Stimulated activated CD4-positive, alpha-beta T cell treated with anti-CD3 and anti-CD28 coated beads, Interleukin-2, amount 100 ng/mL, for 48 hours (primary cell): ENCODE data around the gene C1orf146.
"Not testable (repeated sequence)": the region's sequence is repeated elsewhere in the genome, so short reads cannot be mapped to it uniquely, and the experiment has no call there.

Source experiments
- DNase-seq, 2 donors: peaks; one replicate each; pipeline ENCODE4 v3.0.0-alpha.2; 2020

C1orf146 gene, protein sequence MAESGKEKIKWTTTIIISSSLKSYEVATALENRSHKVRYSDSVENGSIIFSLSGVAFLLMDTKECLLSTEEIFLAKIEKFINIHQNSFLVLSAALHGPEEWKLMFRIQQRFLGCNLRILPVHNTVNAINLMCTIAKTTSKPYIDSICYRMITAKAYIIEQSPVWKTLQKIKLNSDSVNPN

DNA sequence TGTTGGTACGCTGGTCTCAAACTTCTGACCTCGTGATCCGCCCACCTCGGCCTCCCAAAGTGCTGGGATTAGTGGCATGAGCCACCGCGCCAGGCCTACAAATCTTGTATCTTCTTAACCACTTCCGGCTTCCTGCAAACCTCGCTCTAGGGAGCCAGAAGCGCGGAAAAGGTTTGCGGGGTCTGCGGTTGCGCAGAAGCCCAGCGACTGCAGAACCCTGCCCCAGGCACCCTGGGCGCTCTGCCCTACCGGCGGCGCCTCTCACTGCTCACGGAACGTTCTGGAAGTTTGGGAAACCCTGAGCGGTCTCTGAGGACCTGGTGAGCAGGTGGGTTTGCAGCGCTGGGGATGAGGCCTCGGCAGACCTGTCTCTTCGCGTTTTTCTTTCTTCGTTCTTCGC, at the start of gene C1orf146:
Gene C1orf146 (plus strand): TSS at position 195 of the 400 bp plus-strand sequence. CDS start 13,506 bp downstream, outside the sequence.
- DNase-seq, result no peak

DNA sequence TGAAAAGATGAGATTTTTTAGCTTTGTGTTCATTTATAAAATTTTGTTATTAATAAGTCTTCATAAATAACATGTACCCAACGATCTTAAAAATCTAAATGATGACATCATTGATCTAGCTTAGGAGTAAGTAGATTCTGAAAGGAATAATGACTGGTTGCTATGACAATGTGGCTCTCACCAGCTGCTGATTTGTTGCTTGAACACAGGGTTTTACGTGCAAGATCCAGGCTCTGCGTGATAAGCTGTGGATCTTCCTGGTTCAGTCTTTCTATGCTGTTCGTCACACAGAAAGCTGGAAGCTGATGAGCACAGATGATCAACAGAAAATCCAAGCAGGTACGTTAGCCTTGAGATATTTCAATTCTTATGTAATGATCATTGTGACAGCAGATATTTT, 49.1 kb upstream of the C1orf146 start:
- DNase-seq, result no peak

DNA sequence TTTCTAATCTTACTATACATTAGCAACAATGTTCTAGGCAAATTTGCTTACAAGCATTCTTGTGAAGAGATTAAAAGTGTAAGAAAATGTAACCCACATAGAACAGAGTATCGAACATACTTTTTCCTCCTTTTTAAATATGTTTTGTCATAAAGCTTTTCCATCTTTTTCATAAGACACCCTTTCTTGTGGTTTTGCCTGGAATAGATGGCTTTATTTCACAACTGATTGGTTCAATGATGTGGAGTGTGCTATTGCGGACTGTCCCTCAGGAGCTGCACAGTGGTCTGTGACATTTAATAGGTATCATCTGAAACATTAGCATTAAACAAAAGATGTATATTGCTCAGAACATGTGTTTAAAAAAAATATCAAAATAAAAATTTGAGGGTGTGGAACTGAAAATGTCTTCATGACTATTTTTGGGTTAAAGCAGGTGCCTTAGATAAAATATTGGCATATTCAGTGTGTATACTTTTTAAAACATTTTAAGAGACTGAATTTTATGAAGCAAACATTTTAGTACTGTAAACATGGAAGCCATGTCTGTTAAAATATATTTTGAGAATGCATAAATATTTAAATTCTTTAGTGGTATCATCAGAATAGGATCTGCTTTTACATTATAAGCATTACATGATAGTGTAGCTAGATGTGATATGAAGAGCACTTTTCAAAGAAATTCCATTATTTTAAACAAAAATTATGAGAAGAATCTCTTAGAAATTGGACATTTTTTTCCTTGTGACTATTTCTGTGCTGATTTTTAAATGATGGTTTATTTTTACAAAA, 48.3 kb upstream of the C1orf146 start:
- no peak for DNase-seq

DNA sequence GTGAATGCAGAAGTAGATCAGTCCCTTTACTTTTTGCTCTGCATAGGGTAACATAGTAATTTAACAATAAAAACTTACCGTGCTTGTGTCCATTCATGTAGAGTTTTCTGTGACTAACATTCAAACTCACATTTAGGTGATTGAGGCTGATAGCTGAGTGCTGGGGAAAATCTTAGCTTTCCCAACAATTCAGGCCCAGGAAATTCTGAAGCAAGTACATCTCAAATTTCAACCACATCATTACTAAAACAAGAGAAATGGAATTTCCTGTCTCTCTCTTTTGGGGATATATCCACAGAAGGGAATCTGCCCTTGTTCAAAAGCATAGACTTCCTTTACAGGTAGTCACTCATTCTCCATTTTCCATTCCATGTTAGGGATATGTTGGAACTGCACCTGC, 33.1 kb upstream of the C1orf146 start:
- DNase-seq, result no peak

DNA sequence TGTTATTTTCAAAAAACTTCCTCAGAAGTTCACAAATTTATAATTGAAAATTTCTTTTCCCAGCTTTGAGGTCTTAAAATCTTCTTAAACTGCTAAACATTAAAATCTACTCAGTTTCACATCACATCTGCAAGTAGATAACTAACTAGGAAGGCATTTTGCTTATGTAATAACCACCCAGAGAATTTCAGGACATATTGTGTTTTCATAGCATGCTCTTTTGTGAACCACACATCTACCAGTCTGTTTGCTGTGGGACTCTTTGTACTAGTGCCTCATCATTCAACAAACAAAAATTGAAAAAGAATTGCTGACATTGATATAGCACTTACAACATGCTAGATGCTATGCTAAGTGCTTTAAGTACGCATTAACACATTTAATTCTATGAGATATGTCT, 31.6 kb upstream of the C1orf146 start:
- DNase-seq, result no peak

DNA sequence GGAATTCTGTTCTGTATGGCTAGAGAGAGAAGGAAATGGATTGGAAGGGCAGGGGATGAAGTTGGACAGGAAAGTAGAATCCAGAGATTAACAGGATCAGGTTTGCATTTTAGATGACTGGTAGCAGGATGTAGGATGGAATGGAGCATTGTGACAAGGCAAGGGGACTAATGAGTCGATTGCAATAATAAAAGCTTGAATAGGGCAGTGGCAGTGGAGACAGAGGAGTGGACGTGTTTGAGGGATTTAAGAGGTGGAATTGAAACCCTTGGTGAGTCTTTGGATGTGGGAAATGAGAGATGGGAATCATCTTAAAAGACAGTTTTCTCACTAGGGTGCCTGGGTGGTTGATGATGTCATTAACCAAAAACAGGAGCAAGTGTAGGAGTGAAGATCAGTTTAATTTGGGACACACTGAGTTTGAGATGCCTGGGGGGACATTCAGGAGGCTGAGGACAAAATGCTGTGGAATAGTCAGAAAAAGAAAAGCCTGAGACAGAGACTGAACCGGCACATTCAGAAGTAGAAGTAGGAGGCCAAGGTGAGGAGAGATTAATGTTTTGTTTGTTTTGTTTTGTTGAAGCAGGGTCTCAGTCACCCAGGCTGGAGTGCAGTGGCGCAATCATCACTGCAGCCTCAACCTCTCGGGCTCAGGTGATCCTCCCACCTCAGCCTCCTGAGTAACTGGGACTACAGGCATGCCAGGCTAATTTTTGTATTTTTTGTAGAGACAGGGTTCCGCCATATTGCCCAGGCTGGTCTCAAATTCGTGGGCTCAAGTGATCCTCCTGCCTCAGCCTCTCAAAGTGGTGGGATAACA, 29.1 kb upstream of the C1orf146 start:
- DNase-seq, result no peak

DNA sequence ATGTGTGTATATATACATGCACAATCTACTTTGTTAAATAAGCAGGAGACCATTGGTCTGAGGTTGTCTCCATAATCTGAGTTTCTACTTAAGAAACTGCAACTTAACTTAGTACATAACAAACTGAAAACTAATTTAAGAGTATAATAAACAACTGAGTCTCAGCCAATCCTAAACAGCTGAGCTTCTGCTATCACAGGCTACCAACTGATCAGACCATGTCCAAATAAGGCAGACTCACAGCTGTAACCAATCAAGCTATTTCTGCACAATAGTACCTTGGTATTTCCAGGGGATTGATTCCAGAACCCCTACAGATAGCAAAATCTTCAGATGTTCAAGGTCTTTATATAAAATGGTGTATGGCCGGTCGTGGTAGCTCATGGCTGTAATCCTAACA, 26.0 kb upstream of the C1orf146 start:
- no peak for DNase-seq

DNA sequence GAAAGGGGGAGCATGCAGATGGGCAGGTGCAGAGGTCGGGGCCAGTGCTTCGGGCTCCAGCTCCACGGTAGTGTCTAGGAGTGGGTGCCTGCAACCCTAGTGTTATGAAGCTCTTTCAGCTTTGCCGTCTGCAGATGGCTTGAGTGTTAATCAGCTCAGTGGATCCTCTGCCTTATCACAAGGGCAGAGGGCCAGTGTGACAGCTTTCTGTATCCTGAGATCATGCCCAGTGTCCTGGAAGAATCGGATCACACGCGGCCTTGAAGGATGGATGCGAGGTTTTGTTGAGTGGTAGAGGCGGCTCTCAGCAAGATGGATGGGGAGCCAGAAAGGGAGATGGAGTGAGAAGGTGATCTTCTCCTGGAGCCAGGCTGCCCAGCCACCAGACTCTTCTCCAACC, 25.5 kb upstream of the C1orf146 start:
- DNase-seq, result no peak

DNA sequence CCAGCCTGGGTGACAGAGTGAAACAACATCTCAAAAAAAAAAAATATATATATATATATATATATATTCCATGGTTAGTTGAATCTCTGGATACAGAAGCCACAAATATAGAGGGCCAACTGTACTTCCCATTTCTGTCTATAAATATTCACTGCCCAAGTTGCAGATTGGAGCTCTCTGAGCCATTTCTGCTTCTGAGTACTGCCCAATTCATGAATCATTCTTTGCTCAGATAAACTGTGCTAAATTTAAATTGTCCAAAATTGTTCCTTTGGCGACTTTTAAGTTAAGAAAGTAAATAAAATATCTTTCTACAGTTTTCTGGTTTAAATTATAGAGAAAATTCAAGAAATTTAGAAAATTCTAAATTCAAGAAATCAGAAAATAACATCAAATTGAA, 23.2 kb upstream of the C1orf146 start:
- no peak for DNase-seq

DNA sequence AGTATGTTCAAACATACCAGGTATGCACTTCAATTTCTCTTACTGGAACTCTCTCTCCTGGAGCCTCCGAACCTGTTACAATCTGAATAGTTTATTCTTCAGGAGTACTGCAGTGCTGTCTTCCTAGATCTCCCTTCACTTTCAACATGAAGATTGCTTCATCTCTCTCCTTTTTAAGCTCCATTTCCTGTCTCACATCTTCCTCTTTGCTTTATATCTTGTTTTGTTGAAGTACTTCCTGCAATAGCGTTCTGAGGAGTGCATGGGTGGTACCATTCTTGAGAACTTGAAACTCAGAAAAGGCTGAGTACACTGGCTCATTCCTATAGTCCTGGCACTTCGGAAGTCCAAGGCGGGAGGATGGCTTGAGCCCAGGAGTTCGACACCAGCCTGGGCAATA, 15.7 kb upstream of the C1orf146 start:
- DNase-seq, result no peak

DNA sequence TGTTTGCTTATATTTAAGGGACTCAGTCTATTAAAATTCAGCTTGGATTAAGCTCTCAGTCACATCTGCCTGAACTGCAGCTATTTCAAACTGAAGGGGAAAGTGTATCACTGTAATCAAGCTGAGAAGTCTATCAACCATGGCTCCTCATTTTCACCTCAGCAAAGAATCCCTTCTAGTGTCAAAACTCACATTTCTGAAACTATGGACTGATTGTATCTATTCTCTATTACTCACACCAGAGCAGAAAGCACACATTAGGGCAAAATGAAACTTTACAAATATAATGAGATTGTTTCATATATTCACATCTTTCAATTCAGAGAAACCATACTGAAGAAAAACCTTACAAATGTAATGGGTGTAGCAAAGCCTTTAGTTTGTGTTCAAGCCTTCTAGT, 14.6 kb upstream of the C1orf146 start:
- no peak for DNase-seq

DNA sequence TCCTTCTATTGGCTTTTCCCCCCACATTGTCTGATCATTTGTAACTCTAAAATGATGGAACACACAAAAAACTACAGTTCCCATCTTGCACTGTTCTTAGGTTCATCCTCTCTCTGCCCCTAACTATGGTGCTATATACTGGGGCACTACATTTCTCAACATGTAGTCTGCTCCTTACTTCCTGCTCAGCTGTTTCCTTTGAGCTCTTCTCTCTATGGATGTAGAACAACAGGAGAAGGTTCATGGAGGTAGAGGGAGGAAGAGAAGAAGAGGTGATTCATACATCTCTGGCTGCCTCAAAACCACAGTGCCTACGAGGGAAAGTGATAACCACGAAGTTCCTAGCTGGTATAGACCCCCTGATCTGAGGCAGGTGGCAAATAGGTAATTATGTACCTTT, 7.0 kb upstream of the C1orf146 start:
- DNase-seq, result no peak

DNA sequence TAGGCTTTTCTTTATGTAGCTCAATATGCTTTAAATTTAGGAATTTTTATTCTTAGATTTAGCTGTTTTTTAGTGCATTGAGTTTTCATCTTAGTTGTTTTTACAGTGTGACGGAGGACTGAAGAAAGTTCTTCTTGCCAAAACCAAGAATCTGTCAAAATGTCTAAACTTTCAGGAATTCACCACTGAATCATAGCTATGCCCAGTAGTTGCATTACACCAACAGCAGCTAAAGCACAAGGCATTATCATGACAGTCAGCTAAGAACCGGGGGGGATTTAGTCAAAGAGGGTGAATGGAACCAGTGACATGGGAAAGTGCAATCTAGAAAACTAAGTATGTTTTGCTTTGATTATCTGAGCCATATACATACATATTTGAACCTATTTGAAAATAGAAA, 6.5 kb upstream of the C1orf146 start:
- DNase-seq, result no peak

DNA sequence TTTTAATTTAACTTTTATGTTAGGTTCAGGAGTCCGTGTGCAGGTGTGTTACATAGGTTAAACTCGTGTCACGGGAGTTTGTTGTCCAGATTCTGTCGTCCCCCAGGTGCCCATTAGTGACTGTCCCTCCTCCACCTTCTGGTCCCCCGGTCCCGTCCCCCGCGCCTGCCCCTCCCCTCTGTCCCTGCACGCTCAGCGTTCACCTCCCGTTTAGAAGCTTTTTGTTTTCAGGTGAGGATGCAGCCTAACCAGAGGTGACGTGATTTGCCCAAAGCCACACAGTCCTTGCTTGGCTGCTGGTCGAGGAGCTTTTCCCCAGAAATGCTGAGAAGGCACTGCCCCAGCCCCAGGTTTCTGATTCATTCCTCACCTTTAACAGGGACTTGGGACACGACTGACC, 844 bp downstream of the C1orf146 start:
- DNase-seq, result no peak

DNA sequence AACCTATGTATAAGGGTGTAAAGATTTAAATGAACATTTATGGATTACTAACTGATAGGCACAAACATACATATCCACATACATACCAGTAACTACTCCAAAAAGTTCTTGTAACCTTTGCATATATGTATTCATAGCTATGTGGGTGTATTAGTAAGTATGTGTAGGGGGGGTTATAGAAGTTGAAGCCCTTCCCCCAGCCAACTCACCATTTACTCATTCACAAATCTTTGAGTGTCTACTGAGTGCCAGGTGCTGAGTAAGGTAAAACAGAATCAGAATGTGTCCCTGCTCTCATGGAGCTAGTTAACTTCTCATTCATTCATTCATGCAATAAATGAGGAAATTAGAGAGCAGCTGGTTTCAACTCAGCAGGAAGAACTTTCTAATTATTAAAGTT, 1.3 kb downstream of the C1orf146 start:
- DNase-seq, result no peak

DNA sequence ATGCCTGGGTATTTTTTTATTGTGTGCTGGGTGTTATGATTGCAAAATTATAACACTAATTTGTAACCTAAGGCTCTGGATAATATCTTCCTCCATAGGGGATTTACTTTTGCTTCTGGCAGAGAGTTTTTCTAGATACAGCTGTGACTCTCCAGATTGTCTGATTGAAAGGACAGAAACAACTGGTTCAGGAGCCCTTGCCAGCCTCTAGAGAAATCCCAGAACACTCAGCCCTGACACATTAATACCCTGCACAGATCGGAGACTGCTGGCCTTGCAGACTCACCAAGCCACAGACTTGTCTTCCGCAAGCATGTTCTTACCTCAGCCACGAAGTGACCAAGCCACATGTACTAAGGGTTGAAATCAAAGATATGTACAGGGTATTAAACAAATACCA, 10.7 kb downstream of the C1orf146 start:
- DNase-seq, result no peak

DNA sequence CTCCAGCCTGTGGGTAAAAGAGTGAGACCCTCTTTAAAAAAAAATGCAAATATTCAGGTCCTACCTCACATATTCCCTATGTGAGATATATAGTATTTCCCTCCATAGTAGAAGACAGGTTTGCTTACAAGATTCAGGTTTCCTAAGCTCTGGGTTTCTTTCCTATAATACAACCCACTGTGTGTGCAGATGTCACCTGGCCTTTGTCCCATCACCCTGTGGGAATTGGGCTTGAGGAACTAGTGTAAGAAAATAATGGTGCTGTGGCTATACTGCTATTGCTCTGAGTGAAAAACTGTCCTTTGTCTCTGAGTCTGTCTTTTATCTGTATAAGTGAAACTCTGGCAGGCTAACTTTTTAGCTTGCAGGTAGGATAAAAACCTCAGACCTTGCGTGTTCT, 13.0 kb downstream of the C1orf146 start:
- no peak for DNase-seq

DNA sequence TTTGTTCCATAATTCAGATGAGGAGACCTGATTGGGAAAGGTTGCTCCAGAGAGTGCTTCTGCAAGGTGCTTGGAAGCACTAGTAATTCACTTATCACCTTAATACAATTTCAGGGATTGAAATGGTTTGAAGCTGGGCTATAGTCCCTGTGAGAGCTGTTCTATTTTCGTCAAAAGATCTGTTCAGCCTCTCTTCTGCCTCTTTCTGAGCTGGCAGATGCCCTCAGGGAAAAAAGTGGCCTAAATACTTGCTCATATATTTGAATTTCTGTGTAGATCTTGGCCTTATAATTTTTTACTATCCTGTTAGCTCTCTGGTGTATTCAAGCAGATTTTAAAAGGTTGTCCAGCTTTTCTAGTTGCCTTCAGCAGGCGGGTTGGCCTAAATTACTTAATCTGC, 22.3 kb downstream of the C1orf146 start:
- no peak for DNase-seq

DNA sequence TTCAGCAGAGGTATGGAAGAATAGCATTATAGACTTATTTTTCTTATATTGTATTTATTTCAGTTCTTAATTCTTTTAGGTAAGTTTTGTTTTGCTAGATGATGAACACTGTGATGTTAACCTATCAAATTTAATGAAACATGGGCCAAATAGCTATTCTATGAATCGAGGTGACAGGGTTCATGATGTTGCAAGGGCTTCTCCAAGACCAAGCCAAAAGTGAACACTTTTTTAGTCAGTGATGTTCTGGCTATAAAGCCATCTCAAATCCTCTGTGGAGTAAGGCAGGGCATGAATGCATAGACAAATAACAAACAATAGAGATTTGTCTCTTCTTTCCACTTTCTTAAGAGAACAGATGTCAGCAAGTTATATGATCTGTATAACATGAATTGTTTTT, 26.7 kb downstream of the C1orf146 start:
- no peak for DNase-seq

DNA sequence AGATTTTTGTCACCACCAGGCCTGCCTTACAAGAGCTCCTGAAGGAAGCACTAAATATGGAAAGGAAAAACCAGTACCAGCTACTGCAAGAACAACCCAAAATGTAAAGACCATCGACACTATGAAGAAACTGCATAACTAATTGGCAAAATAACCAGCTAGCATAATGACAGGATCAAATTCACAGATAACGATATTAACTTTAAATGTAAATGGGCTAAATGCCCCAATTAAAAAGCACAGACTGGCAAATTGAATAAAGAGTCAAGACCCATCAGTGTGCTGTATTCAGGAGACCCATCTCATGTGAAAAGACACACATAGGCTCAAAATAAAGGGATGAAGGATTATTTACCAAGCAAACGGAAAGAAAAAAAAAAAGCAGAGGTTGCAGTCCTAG, 37.0 kb downstream of the C1orf146 start:
- not testable (repeated sequence) for DNase-seq

DNA sequence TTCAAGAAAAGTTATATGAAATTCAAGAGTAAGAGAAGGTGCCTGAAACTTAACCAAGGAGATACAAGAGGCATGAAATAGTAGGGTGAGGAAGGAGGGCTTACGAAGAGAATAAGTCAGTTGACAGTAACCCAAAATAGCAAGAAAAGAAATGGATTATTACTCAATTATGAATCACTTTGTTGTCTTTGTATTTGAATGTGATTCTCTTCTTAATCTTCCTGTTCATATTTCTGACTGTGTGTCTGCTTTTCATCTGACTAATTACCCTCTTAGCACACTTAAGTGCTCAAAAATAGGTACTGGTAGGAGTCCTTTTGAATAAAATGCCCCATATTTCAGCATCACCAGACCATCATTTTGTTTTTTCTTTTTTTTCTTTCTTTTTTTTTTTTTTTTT, 41.6 kb downstream of the C1orf146 start:
- DNase-seq, result no peak

DNA sequence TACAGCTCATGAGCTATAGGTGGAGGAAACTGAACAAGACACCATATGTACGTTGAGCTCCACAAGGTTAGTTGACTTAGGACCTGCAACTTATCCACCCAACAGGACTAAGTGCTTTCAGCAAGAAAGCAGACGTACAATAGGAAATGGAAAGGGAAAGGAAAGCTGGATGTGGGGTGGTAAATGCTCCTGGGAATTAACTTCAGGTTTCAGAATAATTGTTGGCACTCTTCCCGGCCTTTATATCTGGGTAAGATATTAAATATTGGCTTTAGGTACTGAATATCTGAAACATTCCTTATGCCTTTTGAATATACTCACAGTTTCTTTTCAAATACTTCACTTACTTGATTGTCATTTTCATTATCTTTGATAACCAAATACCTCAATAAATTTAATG, 44.8 kb downstream of the C1orf146 start:
- no peak for DNase-seq

DNA sequence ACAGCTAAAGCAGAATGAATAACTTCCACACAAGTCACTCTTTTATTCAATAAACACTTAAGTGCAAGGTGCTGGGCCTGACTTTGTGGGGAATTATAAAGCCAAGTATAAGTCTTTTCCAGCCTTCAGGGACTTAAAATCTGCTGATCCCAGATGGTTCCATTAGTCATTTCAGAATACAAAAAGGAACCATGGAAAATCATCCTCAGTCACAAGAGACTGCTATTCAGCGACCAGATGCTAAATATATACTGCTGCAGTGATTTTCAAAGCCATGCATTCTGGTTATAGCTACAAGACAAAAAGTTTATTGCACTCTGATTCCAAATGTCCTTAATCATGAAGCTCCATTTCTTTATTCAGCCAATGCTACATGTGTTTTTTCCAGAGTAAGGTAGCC, 55.3 kb downstream of the C1orf146 start:
- DNase-seq, result no peak

DNA sequence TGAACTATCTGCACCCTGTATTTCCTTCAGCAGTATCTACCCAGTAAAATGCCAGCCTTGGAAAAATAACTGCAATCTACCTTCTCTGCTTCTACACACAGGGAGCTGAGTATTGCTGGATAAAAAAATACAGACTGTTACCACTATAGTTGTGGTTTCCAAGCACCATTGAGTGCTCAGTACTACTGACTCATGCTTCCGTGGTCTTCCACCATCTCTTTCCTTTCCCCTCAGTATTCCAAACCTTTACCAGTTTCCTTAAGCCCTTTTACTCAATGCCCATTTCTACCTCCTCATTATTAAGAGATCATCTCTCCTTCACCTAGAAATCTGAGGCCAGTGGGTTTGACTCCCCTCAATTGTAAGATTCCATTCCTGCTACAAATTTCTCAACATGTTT, 57.2 kb downstream of the C1orf146 start:
- DNase-seq, result no peak
